ENCODE measurements around the gene GPRIN3. TPM values are rescaled to one million over a fixed set of nuclear protein-coding genes. Genes with fewer than 3 reads are reported as not detected.

The GPRIN3 gene
- total and polyA plus RNA-seq, 2 donors (not counting 1 experiment from before 2014, with no cell fraction given), result 0.22 to 1.5 TPM

DNA sequence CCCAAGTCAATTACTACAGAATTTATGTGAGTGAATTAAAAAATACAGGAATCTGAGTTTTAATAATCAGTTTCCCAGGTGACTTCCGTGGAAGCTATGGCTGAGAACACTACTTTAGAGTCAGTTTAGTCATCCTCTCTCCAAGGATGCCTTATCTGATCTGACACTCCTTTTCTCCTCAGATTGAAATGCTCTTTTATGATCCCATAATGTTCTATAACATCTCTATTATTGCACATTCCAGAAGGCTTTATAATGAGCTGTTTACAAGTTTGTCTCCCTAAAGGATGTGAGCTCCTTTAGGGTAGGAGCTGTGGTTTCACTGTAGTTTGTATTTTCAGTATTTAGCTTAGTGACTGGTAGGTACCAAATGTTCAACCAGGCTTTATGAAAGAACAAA, 90.0 kb downstream of the GPRIN3 start:
- Histone ChIP-seq H3K4me2 (replicated peaks; ENCODE audit: low read depth, low read length, poor library complexity, severe bottlenecking) (no peak overlapping the region), H3K9ac (ENCODE audit: low read length) (no peak overlapping the region), H3K27me3 (replicated peaks in 1 of 4; ENCODE audit: control extremely low read depth in 1 of 4, control insufficient read depth in 3 of 4, insufficient read depth in 4 of 4, low read length in 3 of 4) (no peaks in the 10 kb centered on the region), H3K79me2 (ENCODE audit: control insufficient read depth, insufficient read depth, low read length) (no peaks in the 10 kb centered on the region), H3K9me3 (ENCODE audit: control extremely low read depth in 1 of 3, control insufficient read depth in 2 of 3, insufficient read depth in 1 of 3, low read length in 2 of 3) (no peaks in the 10 kb centered on the region), H3K4me1 (ENCODE audit: control insufficient read depth in 2 of 2, insufficient read depth in 2 of 2, low read length in 2 of 2) (peaks cover 3 to 6% of the 10 kb centered on the region in 2 donors), H3K27ac (ENCODE audit: low read length in 2 of 2) (no peak overlapping the region), H2AFZ (ENCODE audit: insufficient read depth, low read depth, low read length, poor library complexity, severe bottlenecking) (no peak overlapping the region), H3K4me3 (ENCODE audit: control extremely low read depth in 1 of 5, extremely low read depth in 1 of 5, insufficient read depth in 1 of 5, low read depth in 2 of 5, low read length in 4 of 5) (no peak overlapping the region), H3K36me3 (replicated peaks in 1 of 2; ENCODE audit: control extremely low read depth in 1 of 2, control insufficient read depth in 1 of 2, extremely low read depth in 1 of 2, insufficient read depth in 2 of 2, low read length in 1 of 2) (no peaks in the 10 kb centered on the region), H4K20me1 (ENCODE audit: control insufficient read depth, insufficient read depth, low read length, poor library complexity, severe bottlenecking) (no peaks in the 10 kb centered on the region)
- Mint-ChIP-seq H3K4me1 (peaks cover 9% of the 10 kb centered on the region), H3K27me3 (no peaks in the 10 kb centered on the region), H3K4me3 (no peak overlapping the region), H3K27ac (no peak overlapping the region), H3K9me3 (ENCODE audit: insufficient read depth) (no peaks in the 10 kb centered on the region)
- TF ChIP-seq EZH2 (IDR thresholded peaks at IDR 0.05; ENCODE audit: borderline replicate concordance, insufficient read depth, low read depth, low read length, poor library complexity, severe bottlenecking), result no peak
- TF ChIP-seq, protein P1, sequence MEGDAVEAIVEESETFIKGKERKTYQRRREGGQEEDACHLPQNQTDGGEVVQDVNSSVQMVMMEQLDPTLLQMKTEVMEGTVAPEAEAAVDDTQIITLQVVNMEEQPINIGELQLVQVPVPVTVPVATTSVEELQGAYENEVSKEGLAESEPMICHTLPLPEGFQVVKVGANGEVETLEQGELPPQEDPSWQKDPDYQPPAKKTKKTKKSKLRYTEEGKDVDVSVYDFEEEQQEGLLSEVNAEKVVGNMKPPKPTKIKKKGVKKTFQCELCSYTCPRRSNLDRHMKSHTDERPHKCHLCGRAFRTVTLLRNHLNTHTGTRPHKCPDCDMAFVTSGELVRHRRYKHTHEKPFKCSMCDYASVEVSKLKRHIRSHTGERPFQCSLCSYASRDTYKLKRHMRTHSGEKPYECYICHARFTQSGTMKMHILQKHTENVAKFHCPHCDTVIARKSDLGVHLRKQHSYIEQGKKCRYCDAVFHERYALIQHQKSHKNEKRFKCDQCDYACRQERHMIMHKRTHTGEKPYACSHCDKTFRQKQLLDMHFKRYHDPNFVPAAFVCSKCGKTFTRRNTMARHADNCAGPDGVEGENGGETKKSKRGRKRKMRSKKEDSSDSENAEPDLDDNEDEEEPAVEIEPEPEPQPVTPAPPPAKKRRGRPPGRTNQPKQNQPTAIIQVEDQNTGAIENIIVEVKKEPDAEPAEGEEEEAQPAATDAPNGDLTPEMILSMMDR (IDR thresholded peaks at IDR 0.05), result no peak
- no CpG with 5 or more reads among the region's 1 CpG for WGBS (ENCODE audit: insufficient coverage)
- ChIA-PET POLR2A (no interaction called here), CTCF (interaction anchor here (0.8 to 2.5 kb wide), 2 partner anchors 8 to 10 kb away, joined by 3 to 14 read pairs; no protein-coding TSS in a partner anchor)
- intact Hi-C loops (cut with micrococcal nuclease), result no loop called here
- DNase-seq (no peak), ATAC-seq (ENCODE audit: low read depth) (no peak)

DNA sequence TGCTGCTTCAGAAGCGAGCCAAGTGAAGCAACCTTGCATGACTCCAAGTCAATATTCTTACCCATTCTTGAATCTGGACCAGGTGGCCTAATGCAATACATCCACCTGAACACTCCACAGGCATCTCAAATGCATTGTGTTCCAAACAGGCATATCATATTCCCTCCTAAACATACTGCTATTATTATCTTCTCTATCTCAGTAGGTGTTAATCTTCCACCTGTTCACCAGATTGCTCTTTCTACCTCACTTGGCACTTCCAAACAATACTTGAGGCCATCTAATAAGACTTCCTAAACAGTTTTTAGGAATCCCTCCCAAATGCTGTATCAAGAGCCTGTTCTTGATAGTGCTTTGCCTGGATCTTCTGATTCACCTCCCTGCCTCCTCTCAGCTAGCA, 90.7 kb downstream of the GPRIN3 start:
- no peaks in the 10 kb centered on the region for H3K79me2 ChIP-seq (ENCODE audit: control insufficient read depth, insufficient read depth, low read length)
- no peaks in the 10 kb centered on the region for H4K20me1 ChIP-seq (ENCODE audit: control insufficient read depth, insufficient read depth, low read length, poor library complexity, severe bottlenecking)
- Mint-ChIP-seq H3K9me3 (ENCODE audit: insufficient read depth) (no peaks in the 10 kb centered on the region), H3K4me3 (no peak overlapping the region), H3K4me1 (peaks cover 9% of the 10 kb centered on the region), H3K27ac (no peak overlapping the region), H3K27me3 (no peaks in the 10 kb centered on the region)
- WGBS (ENCODE audit: insufficient coverage), result 88% methylated on average over 1 of the region's 1 CpG
- TF ChIP-seq, protein P1 (IDR thresholded peaks at IDR 0.05), result no peak
- TF ChIP-seq EZH2 (IDR thresholded peaks at IDR 0.05; ENCODE audit: borderline replicate concordance, insufficient read depth, low read depth, low read length, poor library complexity, severe bottlenecking), result no peak
- H3K4me3 ChIP-seq (ENCODE audit: control extremely low read depth in 1 of 5, extremely low read depth in 1 of 5, insufficient read depth in 1 of 5, low read depth in 2 of 5, low read length in 4 of 5), result no peak overlapping the region
- intact Hi-C loops (cut with micrococcal nuclease), result no loop called here
- ChIA-PET POLR2A (no interaction called here), CTCF (interaction anchor here (0.8 to 2.5 kb wide), 2 partner anchors 9 to 10 kb away, joined by 3 to 14 read pairs; no protein-coding TSS in a partner anchor)
- H3K36me3 ChIP-seq (replicated peaks in 1 of 2; ENCODE audit: control extremely low read depth in 1 of 2, control insufficient read depth in 1 of 2, extremely low read depth in 1 of 2, insufficient read depth in 2 of 2, low read length in 1 of 2), result no peaks in the 10 kb centered on the region
- no peak overlapping the region for H3K4me2 ChIP-seq (replicated peaks; ENCODE audit: low read depth, low read length, poor library complexity, severe bottlenecking)
- no peaks in the 10 kb centered on the region for H3K27me3 ChIP-seq (replicated peaks in 1 of 4; ENCODE audit: control extremely low read depth in 1 of 4, control insufficient read depth in 3 of 4, insufficient read depth in 4 of 4, low read length in 3 of 4)
- DNase-seq (no peak), ATAC-seq (ENCODE audit: low read depth) (no peak)
- no peak overlapping the region for H3K9ac ChIP-seq (ENCODE audit: low read length)
- H3K4me1 ChIP-seq (ENCODE audit: control insufficient read depth in 2 of 2, insufficient read depth in 2 of 2, low read length in 2 of 2), result peaks cover 3 to 6% of the 10 kb centered on the region in 2 donors
- H3K27ac ChIP-seq (ENCODE audit: low read length in 2 of 2), result no peak overlapping the region
- no peaks in the 10 kb centered on the region for H3K9me3 ChIP-seq (ENCODE audit: control extremely low read depth in 1 of 3, control insufficient read depth in 2 of 3, insufficient read depth in 1 of 3, low read length in 2 of 3)
- no peak overlapping the region for H2AFZ ChIP-seq (ENCODE audit: insufficient read depth, low read depth, low read length, poor library complexity, severe bottlenecking)
